GM12891 (cell line): Measurements from ENCODE around the gene SNX19.
A peak's percentile ranks its signal among the peaks of the same experiment; 100 is the strongest.

Experiments
- DNase-seq: peaks from one replicate; pipeline ENCODE4 v3.0.0; 2011; ENCODE audit warnings: low spot score; ENCODE audit not compliant: insufficient read length
- FAIRE-seq: peaks from 2 replicates; lab custom pipeline; 2011; peaks lifted over from hg19 to GRCh38; lab: Jason Lieb, UNC
- PAX5 ChIP-seq: IDR thresholded peaks from 2 replicates; pipeline ENCODE4 v1.6.1; 2011; ENCODE audit warnings: low read length, moderate library complexity, mild to moderate bottlenecking; ENCODE audit not compliant: insufficient read depth, severe bottlenecking
- POLR2A ChIP-seq: IDR thresholded peaks from 2 replicates; pipeline ENCODE4 v1.6.1; 2011; ENCODE audit warnings: low read depth, low read length, control low read depth
- POLR2AphosphoS5 ChIP-seq: IDR thresholded peaks from 2 replicates; pipeline ENCODE4 v1.6.1; 2011; ENCODE audit warnings: low read depth, low read length, control low read depth
- POU2F2 ChIP-seq: IDR thresholded peaks from 2 replicates; pipeline ENCODE4 v1.6.1; 2011; ENCODE audit warnings: low read depth, mild to moderate bottlenecking, control low read depth, low read length, moderate library complexity
- SPI1 ChIP-seq: IDR thresholded peaks from 2 replicates; pipeline ENCODE4 v1.6.1; 2011; ENCODE audit warnings: low read depth, low read length, control low read depth
- TAF1 ChIP-seq: IDR thresholded peaks from 2 replicates; pipeline ENCODE4 v1.6.1; 2011; ENCODE audit warnings: low read depth, low read length, control low read depth

Gene SNX19

DNA sequence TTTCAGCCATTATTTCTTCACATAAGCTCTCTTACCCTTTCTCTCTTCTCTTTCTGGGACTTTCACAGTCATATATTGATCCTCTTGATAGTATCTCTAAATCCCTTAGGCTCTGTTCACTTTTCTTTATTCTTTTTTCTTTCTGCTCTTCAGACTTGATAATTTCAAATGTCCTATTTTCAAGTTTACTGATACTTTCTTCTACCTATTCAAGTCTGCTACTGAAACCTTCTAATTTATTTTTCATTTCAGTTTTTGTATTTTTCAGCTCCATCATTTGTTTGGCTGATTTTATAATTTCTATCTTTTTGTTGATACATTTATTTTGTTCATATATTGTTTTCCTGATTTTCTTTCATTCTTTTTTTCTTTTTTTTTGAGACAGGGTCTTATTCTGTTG is 79.1 kb downstream of the SNX19 start:
- FAIRE-seq: no peak
- DNase-seq: no peak
- TF ChIP-seq POU2F2: no peak
- TF ChIP-seq SPI1: no peak
- no peak for TF ChIP-seq PAX5
- TF ChIP-seq TAF1: no peak
- no peak for TF ChIP-seq POLR2A
- TF ChIP-seq POLR2AphosphoS5: no peak

DNA sequence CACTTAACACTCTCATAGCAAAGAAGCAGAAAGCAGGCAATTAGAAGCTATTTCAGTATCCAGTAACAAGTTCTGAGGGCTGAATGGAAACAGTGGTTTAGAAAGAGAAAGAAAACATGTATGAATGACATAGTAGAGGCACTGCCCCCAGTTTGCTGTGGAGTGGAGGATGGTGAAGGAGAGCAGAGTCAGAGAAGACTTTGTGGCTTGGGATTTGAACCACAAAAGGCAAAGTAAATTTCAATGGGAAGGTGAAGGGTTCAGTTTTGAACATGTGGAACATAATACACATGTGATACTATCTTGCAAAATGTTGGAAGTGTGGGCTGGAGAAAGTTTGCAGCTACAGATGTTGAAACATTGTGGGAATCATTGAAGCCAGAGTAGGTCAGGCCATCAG is 81.4 kb downstream of the SNX19 start:
- FAIRE-seq (no peak), DNase-seq (no peak)
- TF ChIP-seq POU2F2 (no peak), POLR2A (no peak), SPI1 (no peak), PAX5 (no peak), POLR2AphosphoS5 (no peak), TAF1 (no peak)

DNA sequence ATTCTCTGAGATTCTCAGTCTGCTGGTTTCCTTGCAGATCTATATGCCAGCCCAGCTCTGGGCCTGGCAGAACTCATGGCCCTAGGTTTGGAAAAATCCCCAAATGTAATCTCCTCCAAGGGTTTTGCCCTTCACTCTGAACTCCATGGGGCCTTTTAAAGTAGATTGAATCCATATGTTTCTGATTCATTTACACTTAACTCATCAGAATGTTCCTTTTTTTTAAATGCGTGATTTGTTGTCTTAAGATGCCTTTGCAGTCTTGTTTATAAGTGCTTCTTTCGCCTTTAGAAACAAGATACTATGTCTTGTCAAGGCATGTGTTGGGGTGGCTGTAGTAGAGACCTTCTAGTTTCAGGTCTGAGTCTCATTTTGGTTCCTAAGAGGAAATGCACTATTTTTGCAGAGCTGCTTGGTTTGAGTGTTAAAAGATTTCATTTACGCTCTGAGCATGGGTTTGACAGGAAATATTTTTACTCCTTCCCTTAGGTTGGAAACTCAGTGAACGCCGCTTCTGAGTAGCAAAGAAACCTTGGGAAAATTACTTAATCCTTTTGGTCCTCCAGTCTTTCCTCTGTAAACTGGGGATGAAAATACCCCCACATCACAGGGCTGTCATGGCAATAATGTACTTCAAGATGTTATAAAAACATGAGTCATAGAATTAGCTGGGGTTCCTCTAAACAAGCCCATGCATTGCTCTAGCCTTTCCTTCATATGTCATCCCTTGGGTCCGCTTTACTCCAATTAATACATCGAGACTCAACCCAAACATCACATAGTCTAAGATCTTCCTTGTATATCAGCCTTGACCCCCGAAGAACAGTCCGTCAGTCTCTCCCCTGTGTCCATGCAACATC is 83.5 kb downstream of the SNX19 start:
- no peak for TF ChIP-seq POU2F2
- no peak for TF ChIP-seq TAF1
- TF ChIP-seq POLR2A: no peak
- TF ChIP-seq PAX5: no peak
- no peak for TF ChIP-seq POLR2AphosphoS5
- no peak for FAIRE-seq
- no peak for DNase-seq

DNA sequence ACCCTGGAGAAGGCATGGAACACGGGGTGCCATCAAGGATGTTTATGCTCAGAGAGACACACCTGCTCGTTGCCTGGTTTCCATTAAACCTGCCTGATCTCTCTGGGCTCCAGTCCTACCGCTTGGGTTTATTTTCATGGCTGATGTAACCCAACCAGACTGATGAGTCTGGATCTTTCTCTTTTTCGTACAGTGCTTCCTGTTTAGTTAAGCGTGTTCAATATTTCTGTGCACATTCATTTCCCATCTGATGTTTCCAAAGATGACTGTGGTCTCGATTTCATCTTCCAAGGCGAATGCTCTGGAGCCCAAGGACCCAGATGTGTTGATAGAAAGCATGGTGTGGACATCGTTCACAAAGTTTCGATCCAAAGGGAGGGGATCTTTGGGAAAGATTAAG is 84.3 kb downstream of the SNX19 start:
- no peak for FAIRE-seq
- TF ChIP-seq POLR2A (no peak), TAF1 (no peak), PAX5 (no peak), SPI1 (no peak), POU2F2 (no peak), POLR2AphosphoS5 (no peak)
- no peak for DNase-seq

GRCh38 chr11:130831506-130831905 is 84.8 kb downstream of the SNX19 start:
- TF ChIP-seq POU2F2: no peak
- no peak for TF ChIP-seq SPI1
- TF ChIP-seq PAX5: no peak
- TF ChIP-seq POLR2AphosphoS5: no peak
- TF ChIP-seq POLR2A: no peak
- TF ChIP-seq TAF1: no peak
- FAIRE-seq: no peak
- DNase-seq: no peak

DNA sequence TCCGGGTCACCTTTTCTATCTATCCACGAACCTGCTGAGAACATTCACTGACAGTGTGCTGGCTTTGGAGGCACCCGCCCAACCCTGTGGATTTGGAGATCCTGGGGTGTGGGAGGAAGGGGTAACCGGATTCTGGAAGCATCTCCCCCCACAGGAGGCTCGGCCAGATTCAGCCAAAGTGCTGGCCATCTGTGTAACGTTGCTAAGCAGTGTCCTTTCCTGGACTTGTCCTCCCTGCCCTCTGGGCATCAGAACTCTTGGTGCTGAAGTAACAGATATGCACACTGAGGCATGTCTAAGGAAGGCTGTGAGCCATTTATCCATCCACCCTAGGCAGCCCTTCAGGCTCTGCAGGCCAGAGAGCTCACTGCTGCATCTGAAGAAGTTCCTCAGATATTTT is 85.7 kb downstream of the SNX19 start:
- no peak for FAIRE-seq
- TF ChIP-seq PAX5 (no peak), POU2F2 (no peak), POLR2AphosphoS5 (no peak), TAF1 (no peak), POLR2A (no peak), SPI1 (no peak)
- no peak for DNase-seq

DNA sequence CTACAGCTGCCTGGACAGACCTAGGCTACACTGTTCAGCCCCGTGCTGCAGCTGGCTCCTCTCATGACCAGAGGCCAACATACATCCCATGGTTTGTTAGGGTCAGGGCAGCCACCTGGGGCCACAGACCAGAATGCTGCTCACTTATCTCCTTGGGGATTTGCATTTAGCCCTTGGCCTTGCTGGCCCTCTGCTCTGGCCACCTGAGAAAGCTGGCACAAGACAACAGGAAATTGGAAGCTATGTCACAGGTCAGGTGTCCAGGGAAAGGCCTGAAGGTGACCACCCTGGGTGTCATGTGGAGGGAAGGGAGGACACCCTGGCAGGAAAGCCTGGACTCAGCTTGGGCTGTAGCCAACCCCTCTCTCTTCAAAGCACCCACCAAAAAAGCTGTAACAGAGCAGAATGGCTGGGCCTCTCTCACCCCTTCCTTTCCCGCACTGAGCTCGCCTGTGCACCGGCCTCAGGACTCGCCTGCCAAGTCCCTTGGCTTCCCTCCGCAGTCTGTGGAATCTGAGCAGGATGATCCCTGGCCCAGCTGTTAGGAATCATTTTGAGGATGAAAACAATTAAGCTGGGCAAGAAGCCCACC is 86.3 kb downstream of the SNX19 start:
- FAIRE-seq: no peak

GRCh38 chr11:130828741-130829140 is 87.5 kb downstream of the SNX19 start:
- no peak for DNase-seq
- no peak for FAIRE-seq
- no peak for TF ChIP-seq POLR2A
- no peak for TF ChIP-seq SPI1
- TF ChIP-seq POLR2AphosphoS5: no peak
- TF ChIP-seq PAX5: no peak

More for the DNA sequence above, 86.3 kb downstream of the SNX19 start:
- TF ChIP-seq POLR2A (no peak), POLR2AphosphoS5 (no peak), TAF1 (no peak), PAX5 (no peak), SPI1 (no peak), POU2F2 (no peak)
- no peak for DNase-seq

DNA sequence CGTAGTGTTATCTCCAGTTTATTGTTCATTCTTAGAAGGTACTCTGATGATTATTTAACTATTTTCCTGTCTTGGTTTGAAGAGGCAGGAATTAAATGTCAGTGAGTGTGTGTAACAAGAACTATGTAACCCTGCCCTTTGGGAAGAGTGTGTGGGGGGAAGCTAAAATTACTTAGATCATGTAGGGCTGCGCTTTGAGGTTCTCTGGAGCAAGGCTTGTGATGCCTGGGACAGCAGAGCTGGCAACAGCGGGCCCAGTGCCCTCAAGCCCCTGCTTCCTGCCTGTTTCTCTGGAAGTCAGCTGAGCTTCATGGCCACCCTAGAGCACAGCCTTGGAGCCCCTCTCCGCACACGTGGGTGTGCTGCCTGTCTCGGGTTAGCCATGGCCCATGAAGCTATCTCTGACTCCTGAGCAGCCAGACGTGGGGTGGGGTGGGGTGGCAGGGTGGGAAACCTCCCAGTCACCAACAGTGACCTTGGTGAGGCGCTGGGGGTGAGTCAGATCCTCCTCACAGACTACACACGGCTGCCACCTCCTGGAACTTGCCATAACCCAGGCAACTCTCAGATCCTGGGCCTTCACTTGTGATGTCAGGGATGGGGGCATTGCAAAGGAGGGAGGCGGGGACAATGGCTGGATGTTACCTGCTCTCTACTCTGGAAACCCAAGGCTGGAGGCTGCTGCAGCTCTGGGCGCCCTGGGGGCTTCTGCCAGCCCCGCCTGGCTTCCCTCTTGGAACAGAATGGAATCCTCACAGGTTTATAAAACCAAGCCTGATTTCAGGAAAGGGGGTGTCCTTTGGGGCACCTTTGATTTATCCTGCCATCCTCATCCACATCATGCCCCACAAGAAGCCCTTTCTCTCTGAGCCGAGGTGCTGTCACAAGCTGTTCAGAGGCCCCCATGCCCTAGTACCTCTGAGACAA is 88.6 kb downstream of the SNX19 start:
- TF ChIP-seq POU2F2 (no peak), PAX5 (no peak), POLR2AphosphoS5 (no peak), TAF1 (no peak), SPI1 (no peak), POLR2A (no peak)
- FAIRE-seq (no peak), DNase-seq (peak; percentile 11)
